GM23248 (cell line): ENCODE data around the gene TXNIP. TPM values are rescaled to one million over a fixed set of nuclear protein-coding genes. Genes with fewer than 3 reads are reported as not detected.

Source experiments
- DNase-seq: peaks from one replicate; pipeline ENCODE4 v3.0.0-alpha.2; 2015
- H2AFZ ChIP-seq: fragments of 200-600 bp; sonication (generic); 2 replicates; pipeline ENCODE4 v1.6.1; 2016; ENCODE audit warnings: antibody characterized with exemption
- H3F3A ChIP-seq: fragments of 200-600 bp; sonication (generic); 2 replicates; pipeline ENCODE4 v1.6.1; 2016; ENCODE audit warnings: mild to moderate bottlenecking, antibody characterized with exemption, mixed run types; ENCODE audit not compliant: insufficient read depth
- H3K27ac ChIP-seq: fragments of 200-600 bp; sonication (generic); 2 replicates; pipeline ENCODE4 v1.5.1; 2016; ENCODE audit warnings: mild to moderate bottlenecking
- H3K27me3 ChIP-seq: fragments of 200-600 bp; sonication (generic); replicated peaks from 2 replicates; pipeline ENCODE4 v1.6.1; 2016; ENCODE audit warnings: mild to moderate bottlenecking; ENCODE audit not compliant: insufficient read depth
- H3K36me3 ChIP-seq: fragments of 200-600 bp; sonication (generic); 2 replicates; pipeline ENCODE4 v1.6.1; 2016; ENCODE audit warnings: low read depth, mild to moderate bottlenecking
- H3K4me1 ChIP-seq: fragments of 200-600 bp; sonication (generic); 2 replicates; pipeline ENCODE4 v1.6.1; 2016; ENCODE audit warnings: mild to moderate bottlenecking; ENCODE audit not compliant: insufficient read depth
- H3K4me2 ChIP-seq: fragments of 200-600 bp; sonication (generic); one replicate; pipeline ENCODE4 v1.6.1; 2016; ENCODE audit warnings: mild to moderate bottlenecking; ENCODE audit not compliant: unreplicated experiment
- H3K4me3 ChIP-seq: fragments of 200-600 bp; sonication (generic); 2 replicates; pipeline ENCODE4 v1.5.1; 2016; ENCODE audit warnings: mild to moderate bottlenecking
- H3K79me2 ChIP-seq: fragments of 200-600 bp; sonication (generic); 2 replicates; pipeline ENCODE4 v1.6.1; 2016; ENCODE audit warnings: mild to moderate bottlenecking; ENCODE audit not compliant: insufficient read depth
- H3K9ac ChIP-seq: fragments of 200-600 bp; sonication (generic); 2 replicates; pipeline ENCODE4 v1.6.1; 2016; ENCODE audit warnings: mild to moderate bottlenecking
- H3K9me2 ChIP-seq: fragments of 200-600 bp; sonication (generic); 2 replicates; pipeline ENCODE4 v1.6.1; 2016; ENCODE audit warnings: mixed run types, mild to moderate bottlenecking, moderate library complexity; ENCODE audit not compliant: insufficient read depth
- H3K9me3 ChIP-seq: fragments of 200-600 bp; sonication (generic); one replicate; pipeline ENCODE4 v1.6.1; 2017; ENCODE audit warnings: low read depth
- H4K20me1 ChIP-seq: fragments of 200-600 bp; sonication (generic); 2 replicates; pipeline ENCODE4 v1.6.0; 2016; ENCODE audit not compliant: insufficient read depth
- EZH2 ChIP-seq: fragments of 200-600 bp; sonication (generic); IDR thresholded peaks from 2 replicates; pipeline ENCODE4 v1.6.1; 2018; ENCODE audit warnings: antibody characterized with exemption, mild to moderate bottlenecking; ENCODE audit not compliant: insufficient read depth, poor library complexity, severe bottlenecking
- EZH2phosphoT487 ChIP-seq: fragments of 200-600 bp; sonication (generic); IDR thresholded peaks from 2 replicates; pipeline ENCODE4 v1.6.1; 2018; ENCODE audit warnings: antibody characterized with exemption, moderate library complexity, mild to moderate bottlenecking, low read depth; ENCODE audit not compliant: insufficient read depth
- WGBS, 2 experiments: methylation state at CpG; one replicate each; pipeline ENCODE4 v1.1.6; 2015 to 2017; ENCODE audit warnings: low lambda C conversion rate in 2 of 2, low coverage in 1 of 2; ENCODE audit errors: missing lambda C conversion rate in 2 of 2; 5-methylcytosine and 5-hydroxymethylcytosine counted together
- in situ Hi-C: fragments of 300-500 bp; cut with MboI; formaldehyde crosslinking; loops from 2 replicates; pipeline ENCODE4 v1.15.0; 2020
- polyA plus RNA-seq: library from polyadenylated mRNA; unstranded; fragments of >200 nt; fragmentation: Nextera tagmentation; extraction: Ambion mirVana; gene quantifications from 2 replicates; pipeline ENCODE4 v1.2.1, GENCODE V29; 2016
- total RNA-seq: library from RNA; depleted of rRNA; stranded (reverse); fragments of >200 nt; shearing (Covaris generic); gene quantifications from 2 replicates; pipeline ENCODE4 v1.2.3, GENCODE V29; 2014

TXNIP gene
- total and polyA plus RNA-seq, 2 experiments from 2014 or later = 169 to 263 TPM

- no peak overlapping the region for H3K27ac ChIP-seq
Measured at GRCh38 chr1:145965119-145965744, 31.1 kb downstream of the TXNIP start.

GRCh38 chr1:145964328-145965118 lies 31.9 kb downstream of the TXNIP start, which contains the start of the genes ANKRD34A and POLR3GL:
Gene ANKRD34A (minus strand): TSS chr1:145964575. CDS start chr1:145961759, 2,816 bp downstream.
Gene POLR3GL (plus strand): TSS chr1:145964690. CDS start chr1:145974866, 10,176 bp downstream.
- Histone ChIP-seq H3K9me2 (no peaks in the 10 kb centered on the region), H3K9ac (peak within 1 kb of the TSS; percentile 78), H2AFZ (peak within 1 kb of the TSS; percentile 87), H3K27ac (peak within 1 kb of the TSS; percentile 69), H3K79me2 (peaks cover 7% of the 10 kb centered on the region; the same call in 1 of the 2 replicates), H3K9me3 (no peaks in the 10 kb centered on the region), H3K4me3 (peak within 1 kb of the TSS; percentile 92), H4K20me1 (no peaks in the 10 kb centered on the region), H3K27me3 (no peaks in the 10 kb centered on the region), H3K4me2 (peak within 1 kb of the TSS; percentile 97), H3K36me3 (no peaks in the 10 kb centered on the region), H3F3A (peaks cover 35% of the 10 kb centered on the region), H3K4me1 (peaks cover 23% of the 10 kb centered on the region)
- DNase-seq = peak; percentile 96
- WGBS, 2 experiments = 2% methylated on average over 37 of the region's 37 CpGs
- in situ Hi-C loops = no loop called here
- TF ChIP-seq EZH2phosphoT487 (no peak), EZH2 (no peak)

More at GRCh38 chr1:145965119-145965744, 31.1 kb downstream of the TXNIP start:
- peaks cover 23% of the 10 kb centered on the region for H3K4me1 ChIP-seq
- TF ChIP-seq EZH2phosphoT487 = no peak
- TF ChIP-seq EZH2 = no peak
- H3K9me3 ChIP-seq = no peaks in the 10 kb centered on the region
- H3K79me2 ChIP-seq = peaks cover 7% of the 10 kb centered on the region; the same call in 1 of the 2 replicates
- peaks cover 30% of the 10 kb centered on the region for H3F3A ChIP-seq
- peak overlapping the region; percentile 97 for H3K4me2 ChIP-seq
- no peaks in the 10 kb centered on the region for H3K9me2 ChIP-seq
- no peak for DNase-seq
- whole genome bisulfite sequencing, 2 experiments = 1% methylated on average over 5 of the region's 5 CpGs
- peak overlapping the region; percentile 78 for H3K9ac ChIP-seq
- H2AFZ ChIP-seq = peak overlapping the region; percentile 87
- H3K27me3 ChIP-seq = no peaks in the 10 kb centered on the region
- in situ Hi-C loops = no loop called here
- no peaks in the 10 kb centered on the region for H3K36me3 ChIP-seq
- H3K4me3 ChIP-seq = peak overlapping the region; percentile 92
- no peaks in the 10 kb centered on the region for H4K20me1 ChIP-seq

- Histone ChIP-seq H3K4me2 (peak overlapping the region; percentile 97), H3K27ac (peak overlapping the region; percentile 69), H3K9ac (peak overlapping the region; percentile 78), H2AFZ (peak overlapping the region; percentile 87), H3K27me3 (no peaks in the 10 kb centered on the region), H3K4me3 (peak overlapping the region; percentile 92), H3K79me2 (peaks cover 7% of the 10 kb centered on the region; the same call in 1 of the 2 replicates), H3K9me2 (no peaks in the 10 kb centered on the region), H4K20me1 (no peaks in the 10 kb centered on the region), H3F3A (peaks cover 41% of the 10 kb centered on the region), H3K36me3 (no peaks in the 10 kb centered on the region), H3K9me3 (no peaks in the 10 kb centered on the region), H3K4me1 (peaks cover 17% of the 10 kb centered on the region)
- in situ Hi-C loops = no loop called here
- TF ChIP-seq EZH2 (no peak), EZH2phosphoT487 (no peak)
- 6% methylated on average over 5 of the region's 5 CpGs for WGBS, 2 experiments
- peak; percentile 61 for DNase-seq
Measured at GRCh38 chr1:145963265-145964019, 32.9 kb downstream of the TXNIP start.
